Activated gamma-delta T cell (primary cell): ENCODE results near the gene ZBTB16.

ENCODE experiments used
- DNase-seq: peaks from one replicate; lab custom pipeline; 2025; lab: John Stamatoyannopoulos, UW

Gene ZBTB16

GRCh38 chr11:114083391-114084252, 24.1 kb downstream of the ZBTB16 start:
- DNase-seq: no peak

- DNase-seq: no peak
Observed at GRCh38 chr11:114084414-114084813, 24.9 kb downstream of the ZBTB16 start.

GRCh38 chr11:114085965-114086793, 26.7 kb downstream of the ZBTB16 start:
- no peak for DNase-seq

- DNase-seq: no peak
Observed at GRCh38 chr11:114087025-114087424, 27.5 kb downstream of the ZBTB16 start.

- DNase-seq: no peak
Observed at GRCh38 chr11:114088216-114088615, 28.7 kb downstream of the ZBTB16 start.

GRCh38 chr11:114088836-114089235, 29.3 kb downstream of the ZBTB16 start:
- DNase-seq: no peak

- DNase-seq: no peak
Observed at GRCh38 chr11:114089748-114090147, 30.2 kb downstream of the ZBTB16 start.

- no peak for DNase-seq
Observed at GRCh38 chr11:114090225-114090910, 30.9 kb downstream of the ZBTB16 start.

GRCh38 chr11:114090976-114091375, 31.5 kb downstream of the ZBTB16 start:
- no peak for DNase-seq

- no peak for DNase-seq
Observed at GRCh38 chr11:114091516-114092397, 32.2 kb downstream of the ZBTB16 start.

GRCh38 chr11:114092478-114092877, 33.0 kb downstream of the ZBTB16 start:
- no peak for DNase-seq

- no peak for DNase-seq
Observed at GRCh38 chr11:114092953-114093352, 33.4 kb downstream of the ZBTB16 start.

- DNase-seq: no peak
Observed at GRCh38 chr11:114094516-114094915, 35.0 kb downstream of the ZBTB16 start.

GRCh38 chr11:114095899-114096298, 36.4 kb downstream of the ZBTB16 start:
- DNase-seq: no peak

- DNase-seq: no peak
Observed at GRCh38 chr11:114097832-114098231, 38.3 kb downstream of the ZBTB16 start.

- DNase-seq: no peak
Observed at GRCh38 chr11:114098927-114099326, 39.4 kb downstream of the ZBTB16 start.

GRCh38 chr11:114099392-114100178, 40.1 kb downstream of the ZBTB16 start:
- no peak for DNase-seq

GRCh38 chr11:114102993-114103896, 43.7 kb downstream of the ZBTB16 start:
- no peak for DNase-seq

GRCh38 chr11:114105611-114106010, 46.1 kb downstream of the ZBTB16 start:
- no peak for DNase-seq
